ENCODE results near the gene LACC1.

- TF ChIP-seq CTCF (IDR thresholded peaks at IDR 0.05), result no peak
- TF ChIP-seq POLR2A (IDR thresholded peaks at IDR 0.05), result no peak
Observed at GRCh38 chr13:43942286-43942685, 62.6 kb downstream of the LACC1 start.

Data from sigmoid colon (tissue), 3 donors.